HG03469 (cell line): ENCODE results near the gene ASPA.
"Not testable (repeated sequence)": the region's sequence is repeated elsewhere in the genome, so short reads cannot be mapped to it uniquely, and the experiment has no call there.

Experiments used
- ATAC-seq: cut with Tn5 transposase; IDR thresholded peaks from one replicate; pipeline ENCODE4 v1.9.1; 2021; ENCODE audit warnings: mild to moderate bottlenecking, moderate library complexity, moderate number of reproducible peaks; ENCODE audit not compliant: unreplicated experiment

Gene ASPA

DNA sequence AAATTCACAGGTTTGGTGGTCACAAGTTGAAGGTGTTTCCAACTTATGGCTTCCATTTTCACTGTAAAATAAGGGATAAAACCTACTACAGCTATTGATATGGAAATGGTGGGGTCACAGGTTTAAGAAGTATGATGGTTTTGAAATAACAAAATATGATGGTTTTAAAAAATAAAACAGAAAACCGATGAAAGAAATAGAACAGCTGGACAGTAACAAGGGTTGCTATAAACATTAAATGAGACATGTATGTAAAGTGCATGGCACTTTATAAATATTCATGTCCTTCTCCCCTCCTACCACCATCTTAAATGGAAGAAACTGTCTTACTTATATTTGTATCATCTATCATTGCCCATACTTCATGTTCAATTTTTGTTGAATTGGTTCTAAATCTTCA is 31.3 kb downstream of the ASPA start:
- ATAC-seq, result no peak

DNA sequence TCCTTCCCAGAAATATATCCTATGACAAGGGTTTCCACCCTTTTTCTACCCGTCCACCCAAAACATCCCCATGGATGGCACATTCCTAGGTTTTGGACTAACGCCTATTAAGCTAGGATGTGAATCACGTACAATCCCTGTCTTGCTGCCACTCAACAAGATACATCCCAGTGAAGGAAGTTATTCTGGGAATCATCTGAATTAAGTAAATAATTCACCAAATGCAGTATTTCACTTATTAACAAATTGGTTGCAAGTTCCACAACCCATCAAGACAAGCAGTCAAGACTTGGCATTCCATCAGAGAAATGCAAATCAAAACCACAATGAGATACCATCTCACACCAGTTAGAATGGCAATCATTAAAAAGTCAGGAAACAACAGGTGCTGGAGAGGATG is 32.1 kb downstream of the ASPA start:
- no peak for ATAC-seq

DNA sequence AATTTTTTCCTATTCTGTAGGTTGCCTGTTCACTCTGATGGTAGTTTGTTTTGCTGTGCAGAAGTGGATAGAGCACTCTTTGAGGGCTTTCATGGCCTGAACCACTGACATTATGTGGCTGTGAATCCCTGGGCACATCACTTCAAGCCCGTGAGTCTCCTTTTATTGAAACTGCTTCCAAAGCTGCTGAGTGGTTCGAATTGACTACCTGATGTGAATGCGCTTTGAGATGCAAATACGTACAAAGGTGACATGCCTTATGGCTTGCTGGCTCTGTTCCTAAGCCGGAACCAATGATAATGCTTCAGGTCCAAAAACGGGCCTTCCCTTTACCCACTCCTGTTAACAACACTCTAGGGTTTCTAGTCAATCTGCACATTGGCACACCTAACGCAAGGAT is 34.3 kb downstream of the ASPA start:
- ATAC-seq, result no peak

DNA sequence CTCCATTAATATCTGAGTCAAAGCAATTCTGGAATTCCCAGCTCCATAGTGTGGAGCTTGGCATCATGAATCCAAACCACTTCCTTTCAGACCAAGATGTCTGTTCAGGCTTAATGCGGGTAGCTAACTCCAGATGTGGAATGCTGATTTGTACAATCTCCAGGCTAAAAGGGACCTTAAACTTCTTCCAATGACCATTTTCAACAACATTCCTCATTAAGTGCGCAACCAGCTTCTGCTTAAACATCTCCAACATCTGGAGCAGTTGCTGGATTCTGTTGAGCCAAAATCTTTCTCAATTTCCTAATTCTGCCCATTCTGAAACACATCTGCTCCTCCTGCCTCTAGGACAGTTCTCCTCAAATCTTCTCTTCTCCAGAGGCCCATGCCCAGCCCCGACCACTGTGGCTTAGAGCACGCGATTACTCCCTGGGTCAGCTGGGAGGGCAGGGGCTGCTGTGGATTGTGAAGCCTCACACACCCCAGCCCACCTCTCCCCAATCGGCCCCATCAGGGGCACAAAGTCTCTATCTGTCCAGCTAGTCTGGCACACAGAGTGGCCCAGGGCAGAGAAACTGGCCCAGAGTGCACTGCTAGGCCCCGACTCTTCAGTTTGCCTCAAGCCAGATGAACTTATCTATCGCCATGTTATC is 36.2 kb downstream of the ASPA start:
- no peak for ATAC-seq

DNA sequence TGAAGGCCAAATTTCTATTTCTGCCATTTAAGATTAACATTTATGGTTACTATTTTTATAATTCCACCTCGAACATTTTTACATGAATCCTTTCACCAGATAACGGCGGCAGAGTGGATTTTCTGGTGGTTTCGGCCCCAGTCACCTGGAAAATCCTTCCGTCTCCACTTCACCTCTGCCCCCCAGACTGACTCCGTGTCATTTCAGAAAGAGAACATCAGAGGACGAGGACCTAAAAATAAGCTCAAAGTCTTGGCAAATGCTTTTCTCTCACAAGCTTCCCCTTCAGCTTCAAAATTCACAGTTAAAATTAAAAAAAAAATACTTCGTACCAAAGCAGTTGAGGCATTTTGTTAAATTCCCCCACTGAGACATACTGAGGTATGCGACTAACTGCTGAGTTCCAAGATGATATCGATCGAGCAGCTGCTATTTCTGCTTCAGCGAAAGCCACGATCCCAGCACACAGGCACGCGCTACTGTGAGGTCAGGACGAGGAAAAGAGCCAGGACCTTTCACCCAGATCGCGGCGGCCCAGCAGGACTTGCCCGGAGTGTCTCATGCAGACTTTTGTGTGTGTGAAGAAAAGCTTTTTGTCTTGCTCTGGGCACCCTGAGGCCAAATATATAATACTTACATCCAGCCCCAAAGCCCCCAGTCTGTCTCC is 36.8 kb downstream of the ASPA start:
- no peak for ATAC-seq

DNA sequence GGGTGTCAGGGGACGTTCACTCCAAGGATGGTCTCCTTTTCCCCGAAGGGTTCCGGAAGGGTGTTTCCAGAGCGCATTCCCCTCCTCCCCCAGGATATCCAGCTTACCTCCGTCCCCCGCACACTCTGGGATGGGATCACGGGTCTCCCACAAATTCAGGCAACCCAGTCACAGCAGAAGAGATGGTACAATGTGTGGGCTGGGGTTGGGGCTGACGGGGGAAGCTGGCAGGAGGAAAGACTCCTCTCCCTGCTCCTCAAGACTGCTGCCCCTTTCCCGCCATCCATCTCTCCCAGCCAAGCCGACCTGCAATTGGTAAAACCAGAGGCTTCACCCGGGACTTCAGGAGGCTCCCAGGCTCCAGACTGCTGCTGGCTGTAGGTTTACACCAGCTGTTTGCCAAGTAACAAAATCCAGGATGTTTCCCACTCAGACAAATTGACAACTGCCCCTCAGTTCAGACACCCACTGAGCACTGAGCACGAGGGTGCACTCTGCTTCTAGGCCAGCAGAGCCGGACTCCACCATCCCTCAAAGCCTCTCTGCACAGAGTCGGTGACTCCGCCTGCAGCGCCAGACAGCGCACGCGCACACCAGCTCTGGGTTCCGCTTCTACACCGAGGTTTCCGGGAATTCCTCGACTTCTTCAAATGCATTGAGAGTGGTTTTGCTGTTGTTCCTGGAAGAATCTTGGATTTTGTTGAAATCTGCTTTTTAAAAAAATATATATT is 37.7 kb downstream of the ASPA start:
- ATAC-seq, result no peak

DNA sequence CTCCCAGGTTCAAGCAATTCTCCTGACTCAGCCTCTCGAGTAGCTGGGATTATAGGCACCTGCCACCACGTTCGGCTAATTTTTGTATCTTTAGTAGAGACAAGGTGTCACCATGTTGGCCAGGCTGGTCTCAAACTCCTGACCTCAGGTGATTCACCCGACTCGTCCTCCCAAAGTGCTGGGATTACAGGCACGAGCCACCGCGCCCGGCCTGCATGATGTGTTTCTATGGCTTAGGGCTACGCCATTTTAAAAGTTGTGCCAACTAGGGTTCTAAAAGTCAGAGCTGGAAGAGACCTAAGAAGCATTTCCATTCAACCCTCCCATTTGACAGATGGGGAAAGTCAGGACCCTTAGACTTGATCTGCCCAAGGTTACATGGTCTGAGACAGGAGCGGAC is 38.4 kb downstream of the ASPA start:
- ATAC-seq, result not testable (repeated sequence)

DNA sequence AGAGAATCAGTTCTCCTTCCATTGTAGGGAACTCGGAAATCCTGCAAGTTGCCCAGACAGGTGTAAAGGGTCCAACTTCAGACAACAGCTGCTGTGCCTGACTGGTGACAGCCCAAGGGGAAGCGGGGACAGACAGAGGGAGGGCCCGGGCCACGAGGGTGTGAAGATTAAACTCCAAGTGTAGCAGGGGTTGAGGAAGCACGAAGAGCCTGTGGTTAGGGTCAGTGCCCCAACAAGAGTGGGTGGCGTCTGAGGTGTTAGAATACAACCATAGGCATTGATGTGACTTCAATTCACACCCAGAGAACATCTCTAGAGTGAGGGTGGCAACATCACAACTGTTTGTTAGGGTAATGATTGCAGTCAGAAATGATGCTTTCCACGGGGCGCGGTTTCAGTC is 39.1 kb downstream of the ASPA start:
- ATAC-seq, result no peak

DNA sequence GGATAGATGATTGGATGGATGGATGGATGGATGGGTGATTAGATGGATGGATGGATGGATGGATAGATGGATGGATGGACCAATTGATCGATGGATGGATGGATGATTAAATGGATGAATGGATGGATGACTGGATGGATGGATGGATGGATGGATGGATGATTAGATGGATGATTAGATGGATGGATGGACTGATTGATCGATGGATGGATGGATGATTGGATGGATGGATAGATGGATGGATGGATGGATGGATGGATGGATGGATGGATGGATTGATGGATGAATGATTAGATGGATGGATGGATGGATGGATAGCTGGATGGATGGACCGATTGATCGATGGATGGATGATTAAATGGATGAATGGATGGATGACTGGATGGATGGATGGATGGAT is 43.7 kb downstream of the ASPA start:
- ATAC-seq, result not testable (repeated sequence)

DNA sequence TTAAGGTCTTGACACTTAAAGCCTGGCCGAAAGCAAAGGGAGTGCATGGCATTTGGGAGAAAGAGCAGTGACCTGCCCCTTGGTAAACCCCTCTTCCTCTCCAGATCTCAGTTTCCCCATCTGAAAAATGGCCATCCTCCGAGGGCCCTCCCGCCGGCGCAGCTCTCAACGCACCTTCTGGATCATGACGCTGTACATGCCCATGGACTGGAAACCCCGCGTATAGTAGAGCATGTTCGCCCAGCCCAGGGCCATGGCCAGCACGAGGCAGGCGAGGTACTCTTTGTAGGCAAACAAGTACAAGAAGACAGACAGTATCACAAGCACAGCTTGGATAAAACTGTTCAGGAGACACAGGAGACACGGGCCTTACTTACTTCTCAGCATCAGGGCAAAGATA is 48.2 kb downstream of the ASPA start:
- no peak for ATAC-seq

DNA sequence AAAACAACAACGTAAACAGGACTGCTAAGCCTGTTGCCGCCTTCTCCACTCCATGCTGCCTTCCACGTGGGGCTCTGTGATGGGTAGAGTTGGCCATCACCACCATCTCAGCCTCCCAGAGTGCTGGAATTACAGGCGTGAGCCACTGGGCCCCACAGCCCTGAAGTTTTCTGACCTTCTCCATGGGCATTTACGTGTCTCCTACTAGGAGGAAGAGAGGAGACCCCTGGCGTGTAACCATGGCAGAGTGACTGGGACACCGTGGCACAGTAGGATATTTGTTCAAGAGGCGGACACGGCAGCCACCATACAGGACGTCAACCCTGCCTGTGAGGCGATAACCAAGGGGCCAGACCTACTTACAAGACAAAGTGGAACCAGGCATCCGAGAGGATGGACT is 50.7 kb downstream of the ASPA start:
- no peak for ATAC-seq

DNA sequence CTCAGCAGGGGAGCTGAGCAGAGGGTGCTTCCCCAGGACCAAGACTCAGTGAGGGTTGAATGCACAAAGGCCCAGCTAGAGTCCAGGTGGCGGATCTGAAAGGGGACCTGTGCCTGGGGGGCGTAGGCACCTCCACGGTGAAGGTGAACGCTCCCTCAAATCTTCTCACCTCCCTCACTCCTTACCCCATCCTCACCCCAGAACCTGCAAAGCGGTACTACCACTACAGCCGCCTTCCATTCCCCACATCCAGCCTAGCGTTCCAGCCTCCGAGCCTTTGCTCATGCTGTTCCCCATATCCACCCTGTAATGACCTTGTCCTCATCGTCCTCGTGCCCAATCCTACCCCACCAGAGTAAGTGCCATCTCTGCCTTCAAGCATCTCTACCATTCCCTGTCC is 51.2 kb downstream of the ASPA start:
- no peak for ATAC-seq

DNA sequence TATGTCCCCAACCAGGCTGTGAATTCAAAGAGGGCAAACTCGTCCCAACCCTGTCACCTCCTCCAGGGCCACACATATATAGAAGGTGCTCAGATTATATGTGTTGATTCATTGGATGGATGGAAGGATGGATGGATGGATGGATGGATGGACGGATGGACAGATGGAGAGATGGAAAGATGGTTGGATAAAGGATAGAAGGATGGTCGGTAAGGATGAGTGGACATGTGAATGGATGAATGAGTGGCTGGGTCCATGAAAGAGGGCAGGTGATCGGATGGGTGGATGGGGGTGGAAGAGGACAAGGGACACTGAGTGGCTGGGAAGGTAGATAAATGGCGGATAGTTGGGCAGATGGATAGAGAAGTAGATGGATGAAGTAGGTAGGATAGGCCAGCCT is 51.7 kb downstream of the ASPA start:
- no peak for ATAC-seq

DNA sequence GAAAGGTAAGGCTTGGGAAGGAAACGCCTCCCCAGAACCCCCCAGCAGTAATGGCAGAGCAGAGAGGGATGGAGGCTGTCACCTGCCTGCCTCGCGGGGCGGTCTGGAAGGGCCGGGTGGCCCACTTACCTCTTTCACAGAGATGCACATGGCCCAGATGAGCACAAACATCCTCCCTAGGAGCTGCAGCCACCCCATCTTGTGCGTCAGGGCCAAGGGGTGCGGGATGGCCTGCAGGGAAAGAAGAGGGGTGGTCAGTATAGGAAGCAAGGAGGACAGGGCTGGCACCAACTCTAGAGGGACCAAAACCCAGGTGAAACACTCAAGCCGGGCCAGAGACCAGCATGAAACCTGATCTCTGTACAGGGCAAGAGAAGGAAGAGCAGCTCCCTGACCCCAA is 52.1 kb downstream of the ASPA start:
- ATAC-seq, result no peak

DNA sequence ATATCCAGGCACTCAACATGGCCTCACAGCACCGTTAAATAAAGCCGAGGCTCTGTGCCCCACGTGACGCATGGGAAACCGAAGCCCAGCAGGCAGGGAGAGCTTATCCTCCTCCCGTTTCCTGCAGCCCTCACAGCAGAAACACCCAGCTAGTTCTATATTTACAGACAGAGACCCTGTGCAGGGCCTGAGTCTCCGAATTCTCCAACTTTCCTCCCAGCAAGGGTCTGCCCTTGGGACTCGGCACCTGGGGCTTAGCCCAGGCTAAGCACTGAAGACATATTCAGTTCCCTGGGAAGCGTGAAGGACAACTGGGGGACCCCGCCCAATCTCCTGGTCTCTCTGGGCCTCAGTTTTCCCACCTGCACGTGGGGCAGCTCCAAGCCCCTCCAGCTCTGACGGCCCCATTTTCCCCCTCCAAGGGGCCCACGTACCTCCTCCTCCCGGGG is 52.6 kb downstream of the ASPA start:
- no peak for ATAC-seq

DNA sequence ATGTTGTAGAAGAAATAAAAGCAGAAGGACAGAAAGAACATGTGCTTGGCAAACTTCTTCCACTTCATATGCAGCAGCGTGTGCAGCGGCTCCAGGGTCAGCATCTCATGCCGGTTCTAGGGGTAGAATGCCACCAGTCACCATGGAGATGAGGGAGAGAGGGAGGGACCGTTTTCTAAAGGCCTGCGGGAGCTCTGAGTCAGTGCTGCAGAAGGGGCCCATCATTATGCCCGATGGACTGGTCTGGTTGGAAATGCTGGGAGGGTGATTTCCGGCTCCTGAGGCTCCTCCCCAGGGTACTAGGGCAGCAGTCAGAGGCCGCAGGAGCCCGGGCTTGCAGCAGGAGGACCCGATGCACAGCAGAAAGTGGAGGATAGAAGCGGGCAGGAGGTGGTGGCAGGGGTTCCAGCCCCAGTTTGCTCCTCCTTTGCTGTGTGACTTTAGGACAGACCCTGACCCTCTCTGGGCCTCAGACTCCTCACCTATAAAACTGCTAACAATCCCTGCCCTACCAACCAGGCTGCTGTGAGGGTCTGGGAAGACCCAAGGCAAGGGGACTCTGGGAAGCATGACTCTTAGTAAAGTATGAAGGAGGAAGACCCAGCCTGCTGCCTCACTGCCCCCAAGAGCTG is 53.2 kb downstream of the ASPA start:
- ATAC-seq, result no peak

DNA sequence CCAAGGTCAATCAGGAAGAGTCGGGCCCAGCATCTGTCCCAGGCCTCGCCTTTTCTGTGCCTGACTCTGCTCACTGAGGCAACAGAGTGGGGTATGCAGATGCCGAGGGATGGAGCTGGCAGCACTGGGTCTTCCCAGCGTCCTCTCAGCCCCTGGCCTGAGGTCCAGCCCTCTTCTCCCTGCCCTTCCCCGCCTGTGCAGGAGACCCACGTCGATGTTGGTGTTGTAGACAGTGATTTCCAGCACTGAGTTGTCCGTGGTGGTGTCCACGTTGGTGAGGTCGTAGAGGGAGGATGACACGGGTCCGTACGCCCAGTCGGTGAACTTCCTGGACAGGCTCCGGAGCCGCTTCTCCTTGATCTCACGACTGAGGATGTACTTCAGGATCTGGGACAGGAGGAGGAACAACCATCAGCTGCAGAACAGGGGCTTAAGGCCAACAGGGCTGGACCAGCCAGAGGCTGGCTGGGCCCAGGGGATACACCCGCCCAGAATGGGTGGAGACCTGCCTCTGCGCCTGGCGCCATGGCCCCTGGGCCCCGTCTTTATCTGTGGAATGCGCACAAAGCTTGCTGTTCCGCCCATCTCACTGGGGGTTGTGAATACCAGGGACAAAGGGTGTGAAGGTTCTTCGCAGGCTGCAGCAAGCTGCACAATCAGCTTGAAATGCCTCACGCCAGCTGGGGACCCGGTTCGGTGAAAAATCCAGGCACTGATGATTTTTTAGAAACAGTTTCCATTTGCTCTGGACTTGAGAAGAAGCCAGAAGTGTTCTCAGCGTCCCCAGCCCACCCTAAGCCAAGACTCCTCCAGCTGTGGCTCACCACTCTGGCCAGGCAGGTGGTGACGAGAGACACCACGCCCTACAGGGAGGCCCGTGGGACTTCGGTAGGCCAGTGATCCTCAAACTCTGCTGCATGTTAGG is 54.3 kb downstream of the ASPA start:
- no peak for ATAC-seq

DNA sequence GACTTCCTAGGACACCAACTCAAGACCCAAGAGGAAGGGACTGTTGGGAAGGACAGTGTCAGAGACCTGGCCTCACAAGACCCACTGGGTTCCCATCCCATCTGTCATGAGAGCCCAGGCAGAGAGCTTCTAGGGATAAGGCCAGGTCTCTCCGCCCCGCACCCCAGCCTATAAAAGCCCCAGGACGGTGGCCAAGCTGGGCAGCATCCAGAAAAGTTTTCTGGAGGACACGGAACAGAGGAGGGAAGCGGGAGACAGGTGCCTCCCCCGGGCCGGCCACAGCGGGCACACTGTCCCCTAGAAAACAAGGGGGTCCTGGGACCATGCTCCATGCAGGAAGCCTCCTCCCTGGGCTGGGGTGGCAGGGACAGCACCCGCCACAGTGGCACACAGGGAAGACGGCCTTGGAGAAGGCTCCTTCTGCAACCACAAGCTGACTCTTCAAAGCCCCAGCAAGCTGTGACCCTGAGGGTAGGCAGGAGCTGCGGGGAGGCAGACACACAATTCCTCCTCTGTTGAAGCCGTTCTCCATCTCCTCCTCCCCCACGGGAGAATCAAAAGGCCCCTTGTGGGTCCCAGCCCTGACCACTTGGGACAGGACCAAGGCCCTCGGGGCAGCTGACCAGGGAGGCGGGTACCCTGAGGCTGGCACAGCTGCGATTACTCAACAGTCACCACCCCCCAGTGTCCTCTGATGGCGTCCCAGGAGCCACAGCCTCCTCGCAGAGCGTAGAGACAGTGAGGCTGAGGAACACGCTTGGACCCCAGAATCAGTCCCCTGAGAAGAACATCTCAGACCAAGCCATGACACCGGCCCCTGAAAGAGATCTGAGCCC is 55.7 kb downstream of the ASPA start:
- no peak for ATAC-seq

DNA sequence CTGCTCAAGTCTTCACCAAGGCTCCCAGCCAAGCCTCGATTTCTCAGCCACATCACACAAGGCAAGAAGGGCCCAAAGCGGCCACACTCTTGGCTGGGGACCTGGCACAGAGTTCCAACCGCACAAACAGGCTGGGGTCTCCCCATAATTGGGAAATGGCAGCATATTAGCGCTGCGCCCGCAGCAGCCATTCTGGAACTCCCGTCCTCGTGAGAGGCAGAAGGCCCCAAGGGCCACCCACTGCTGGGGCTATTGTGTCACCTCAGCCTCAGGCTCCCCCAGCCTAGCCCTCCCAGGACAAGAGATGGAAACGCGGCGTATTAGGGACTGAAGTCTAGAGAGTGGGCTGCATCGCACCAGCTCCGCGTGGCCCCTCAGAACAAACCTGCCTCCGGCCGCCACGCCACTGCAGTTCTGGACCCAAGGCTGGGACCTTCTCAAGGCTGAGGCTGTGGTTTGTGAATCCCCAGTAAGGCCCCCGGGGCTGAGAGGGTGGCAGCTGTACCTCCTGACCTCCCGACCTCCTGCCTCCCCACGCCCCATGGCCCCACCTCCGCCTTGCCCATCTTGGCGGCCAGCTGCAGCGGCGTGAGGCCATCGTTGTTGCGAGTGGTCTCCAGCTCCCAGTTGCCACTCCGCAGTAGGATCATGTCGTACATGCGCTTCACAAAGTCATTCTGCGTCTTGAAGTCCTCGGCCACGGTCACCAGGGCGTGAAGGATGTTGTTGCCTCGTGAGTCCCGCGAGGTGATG is 56.5 kb downstream of the ASPA start:
- ATAC-seq, result no peak
